ENCODE measurements around the gene ADAMTS12.
"Not testable (repeated sequence)": the region's sequence is repeated elsewhere in the genome, so short reads cannot be mapped to it uniquely, and the experiment has no call there.

ADAMTS12 gene

GRCh38 chr5:33515366-33515765, 376.4 kb downstream of the ADAMTS12 start:
- DNase-seq = not testable (repeated sequence)

GRCh38 chr5:33513462-33514185, 378.2 kb downstream of the ADAMTS12 start:
- DNase-seq = no peak

GRCh38 chr5:33509036-33509435, 382.8 kb downstream of the ADAMTS12 start:
- no peak for DNase-seq

GRCh38 chr5:33507426-33507825, 384.4 kb downstream of the ADAMTS12 start:
- DNase-seq = no peak

GRCh38 chr5:33504570-33504969, 387.2 kb downstream of the ADAMTS12 start:
- DNase-seq = no peak

GRCh38 chr5:33501899-33502298, 389.9 kb downstream of the ADAMTS12 start:
- DNase-seq = no peak

- DNase-seq = no peak
These were observed 390.5 kb downstream of the ADAMTS12 start for GRCh38 chr5:33501260-33501659.

- no peak for DNase-seq
These were observed 397.3 kb downstream of the ADAMTS12 start for GRCh38 chr5:33494466-33494865.

GRCh38 chr5:33491941-33492340, 399.8 kb downstream of the ADAMTS12 start:
- DNase-seq = no peak

GRCh38 chr5:33490071-33490665, 401.6 kb downstream of the ADAMTS12 start:
- no peak for DNase-seq

GRCh38 chr5:33489481-33490067, 402.2 kb downstream of the ADAMTS12 start:
- DNase-seq = no peak

GRCh38 chr5:33488558-33489355, 403.0 kb downstream of the ADAMTS12 start:
- no peak for DNase-seq

GRCh38 chr5:33487236-33487635, 404.6 kb downstream of the ADAMTS12 start:
- no peak for DNase-seq

- DNase-seq = no peak
These were observed 409.5 kb downstream of the ADAMTS12 start for GRCh38 chr5:33482335-33482734.

GRCh38 chr5:33480876-33481275, 410.9 kb downstream of the ADAMTS12 start:
- DNase-seq = no peak

- DNase-seq = no peak
These were observed 412.5 kb downstream of the ADAMTS12 start for GRCh38 chr5:33479311-33479710.

- no peak for DNase-seq
These were observed 414.0 kb downstream of the ADAMTS12 start for GRCh38 chr5:33477816-33478215.

GRCh38 chr5:33476992-33477391, 414.8 kb downstream of the ADAMTS12 start:
- no peak for DNase-seq

- no peak for DNase-seq
These were observed 416.1 kb downstream of the ADAMTS12 start for GRCh38 chr5:33475706-33476105.

GRCh38 chr5:33474931-33475499, 416.8 kb downstream of the ADAMTS12 start:
- DNase-seq = no peak

GRCh38 chr5:33474004-33474403, 417.8 kb downstream of the ADAMTS12 start:
- DNase-seq = no peak

Data from activated effector memory CD4-positive, alpha-beta T cell treated with Interleukin-2 at 50 U/mL for 16 hours (primary cell).